ENCODE measurements around the gene WNT6.
"Not testable (repeated sequence)": the region's sequence is repeated elsewhere in the genome, so short reads cannot be mapped to it uniquely, and the experiment has no call there.

Gene WNT6

DNA sequence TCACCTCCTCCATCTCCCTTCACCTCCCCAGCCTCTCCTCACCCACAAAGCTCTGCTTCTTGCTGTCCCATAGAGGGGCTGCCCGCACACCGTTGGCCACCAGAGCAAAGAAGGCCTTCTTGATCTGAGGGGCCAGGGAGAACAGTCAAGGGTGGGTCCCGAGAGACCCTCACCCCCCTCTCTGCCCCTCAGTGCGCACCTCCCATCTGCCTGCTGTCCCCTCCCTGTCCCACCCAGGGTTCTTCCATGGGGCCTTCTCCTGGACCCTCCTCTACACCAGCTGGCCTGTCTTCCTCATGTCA, 31.2 kb upstream of the WNT6 start:
- DNase-seq (ENCODE audit: low read depth, low spot score) = no peak
- no peak overlapping the region for H3K4me3 ChIP-seq (ENCODE audit: low read length)

DNA sequence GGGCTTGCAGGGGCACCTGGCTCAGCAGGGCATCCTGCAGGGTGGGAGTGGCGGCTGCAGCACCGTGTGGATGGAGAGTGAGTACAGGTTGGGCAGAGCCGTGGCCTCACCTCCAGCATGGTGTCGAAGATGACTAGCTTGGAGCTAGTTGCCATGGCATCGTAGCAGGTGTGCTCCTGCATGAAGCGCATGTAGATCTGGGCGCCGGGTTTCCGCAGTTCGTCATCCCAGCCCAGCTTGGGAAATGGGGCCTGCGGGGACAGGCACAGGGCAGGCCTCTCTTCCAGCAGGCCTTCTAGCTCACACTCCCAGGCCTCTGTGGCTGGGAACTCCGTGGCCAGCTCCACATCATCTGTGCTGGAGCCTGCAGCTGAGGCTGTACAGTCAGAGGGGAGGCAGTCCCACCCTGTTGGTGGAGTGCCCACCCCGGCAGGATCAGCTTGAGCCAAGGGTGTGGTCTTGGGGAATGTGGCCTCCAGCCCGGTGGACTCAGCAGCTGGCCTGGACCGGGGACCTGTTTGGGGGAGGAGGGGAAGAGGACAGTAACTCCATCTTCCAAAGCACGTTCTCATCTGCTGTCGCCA, 29.6 kb upstream of the WNT6 start:
- H3K4me3 ChIP-seq (ENCODE audit: low read length) = no peak overlapping the region
- DNase-seq (ENCODE audit: low read depth, low spot score) = no peak

DNA sequence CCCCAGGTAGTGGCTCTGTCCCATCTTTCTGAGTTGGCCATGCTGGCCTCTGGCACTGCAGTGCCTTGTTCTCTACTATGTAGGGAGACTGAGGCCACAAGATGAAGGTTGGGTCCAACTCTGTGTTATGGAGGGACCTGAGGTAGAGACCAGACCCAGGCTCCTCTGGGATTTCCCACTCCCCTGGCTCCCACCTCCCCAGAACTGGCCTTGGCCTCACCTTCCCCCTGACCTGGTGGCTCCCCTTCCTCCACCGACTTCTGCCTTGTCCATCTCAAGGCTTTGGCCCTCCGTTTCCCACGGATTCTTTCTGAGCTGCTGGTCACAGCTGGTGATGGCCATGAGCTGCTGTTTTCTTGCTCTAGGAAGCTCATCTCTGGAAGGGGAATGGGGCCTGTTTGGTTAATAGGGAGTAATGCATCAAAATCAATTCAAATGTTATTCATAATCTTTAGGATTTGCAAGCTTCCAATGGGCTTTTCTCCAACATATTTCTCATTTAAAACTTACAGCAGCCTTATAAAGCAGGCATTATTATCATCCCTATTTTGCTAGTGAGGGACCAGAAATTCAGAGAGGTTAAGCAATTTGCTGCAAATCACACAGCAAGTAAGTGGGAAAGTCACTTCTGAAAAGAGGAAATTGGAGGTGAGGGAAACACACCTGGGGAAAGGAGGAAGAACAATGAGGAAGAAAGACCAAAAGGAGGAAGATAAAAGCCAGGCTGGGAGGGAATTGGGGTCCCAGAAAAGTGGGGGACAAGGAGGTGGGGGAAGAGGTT, 28.9 kb upstream of the WNT6 start:
- no peak overlapping the region for H3K4me3 ChIP-seq (ENCODE audit: low read length)
- DNase-seq (ENCODE audit: low read depth, low spot score) = no peak

DNA sequence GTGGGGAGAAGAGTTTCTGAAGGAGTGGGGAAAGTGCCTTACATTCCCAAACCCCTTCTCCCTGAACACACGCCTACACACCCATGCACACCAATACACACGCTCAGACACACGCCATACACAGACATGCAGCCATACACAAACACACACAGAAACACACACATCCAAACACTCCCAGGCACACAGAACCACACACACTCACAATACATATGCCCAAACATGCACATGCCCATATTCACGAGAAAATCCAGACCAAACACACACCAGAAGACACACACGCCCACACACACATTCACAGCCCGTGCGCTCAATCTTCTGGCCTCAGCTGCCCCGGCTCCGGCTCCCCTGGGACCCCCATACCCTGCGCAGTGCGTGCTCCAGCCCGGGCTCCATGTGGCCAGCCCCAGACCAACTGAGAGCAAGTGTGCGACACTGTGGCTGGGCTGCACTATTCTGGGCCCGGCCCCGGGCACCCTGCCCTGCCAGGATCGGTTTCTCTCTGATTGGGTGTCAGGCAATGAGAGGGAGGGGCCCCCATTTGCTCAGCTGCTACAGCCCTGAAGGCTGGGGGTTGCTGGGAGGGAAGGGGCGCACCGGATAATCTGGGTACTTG, 28.1 kb upstream of the WNT6 start, which contains the start of gene PRKAG3:
PRKAG3 (minus strand) TSS at position 426 of the 613 bp plus-strand sequence.
- DNase-seq (ENCODE audit: low read depth, low spot score) = no peak
- no peak within 1 kb of the TSS for H3K4me3 ChIP-seq (ENCODE audit: low read length)

DNA sequence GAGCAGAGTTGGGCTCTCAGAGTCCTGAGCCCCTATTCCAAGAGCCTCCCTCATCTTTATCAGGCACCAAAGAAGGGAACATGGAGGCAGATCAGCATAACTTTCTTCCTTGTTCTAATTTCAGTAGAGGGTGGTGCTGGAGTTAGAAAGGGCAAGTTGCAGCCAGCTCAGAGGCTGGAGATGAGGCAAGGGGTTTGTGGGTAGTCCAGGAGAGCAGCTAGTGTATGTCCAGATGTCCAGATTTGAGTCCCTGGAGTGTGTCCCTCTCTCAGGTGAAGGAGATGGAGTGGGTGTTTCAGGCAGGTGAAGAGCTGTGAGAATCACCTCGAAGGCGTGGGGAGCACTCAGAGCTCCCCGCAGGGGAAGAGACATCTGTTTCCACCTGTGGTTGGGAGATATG, 27.5 kb upstream of the WNT6 start:
- no peak for DNase-seq (ENCODE audit: low read depth, low spot score)
- no peak overlapping the region for H3K4me3 ChIP-seq (ENCODE audit: low read length)

DNA sequence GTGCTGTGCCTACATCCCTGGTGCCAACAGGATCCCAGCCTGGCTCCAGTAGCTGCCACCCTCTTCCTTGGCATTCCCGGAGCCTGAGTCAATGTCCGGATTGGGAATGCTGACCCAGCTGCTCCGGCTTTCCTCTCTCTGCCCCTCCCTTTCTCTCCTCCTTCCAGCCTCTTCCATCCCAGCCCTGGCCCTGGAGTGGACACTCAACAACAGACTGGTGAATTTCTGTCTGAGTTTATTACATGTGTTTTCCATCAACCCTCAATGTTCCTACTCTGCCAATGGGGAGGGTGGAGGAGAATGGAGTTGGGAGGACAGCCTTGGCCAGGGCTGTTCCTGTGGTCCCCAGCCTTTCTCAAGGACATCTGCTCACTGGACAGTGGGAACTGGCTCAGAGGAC, 27.1 kb upstream of the WNT6 start:
- no peak overlapping the region for H3K4me3 ChIP-seq (ENCODE audit: low read length)
- DNase-seq (ENCODE audit: low read depth, low spot score) = no peak

DNA sequence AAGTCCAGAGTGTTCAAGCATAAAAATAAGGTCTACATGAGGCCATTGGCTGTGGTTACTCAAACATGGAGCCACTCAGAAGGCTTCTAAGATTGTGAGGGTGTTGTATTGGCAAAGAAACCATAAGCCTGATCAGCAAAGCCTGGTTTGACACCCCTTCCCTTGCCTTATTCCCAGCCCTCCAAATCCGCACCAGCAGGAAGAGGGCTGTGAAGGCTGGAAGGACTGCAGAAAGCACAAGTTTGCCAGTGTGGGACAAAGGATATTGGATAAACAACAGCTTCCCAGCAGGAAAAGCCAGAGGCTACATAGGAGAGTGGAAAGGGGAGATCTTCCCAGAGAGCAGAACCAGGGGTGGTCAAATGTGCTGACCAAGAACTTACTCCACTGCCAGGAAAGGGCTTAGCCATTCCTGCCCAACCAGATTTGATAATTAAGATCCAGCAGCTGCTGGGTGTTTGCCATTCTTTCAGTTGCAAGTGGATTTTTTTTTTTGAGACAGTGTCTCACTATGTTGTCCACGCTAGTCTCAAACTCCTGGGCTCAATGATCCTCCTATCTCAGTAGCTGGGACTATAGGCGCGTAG, 26.5 kb upstream of the WNT6 start:
- no peak overlapping the region for H3K4me3 ChIP-seq (ENCODE audit: low read length)
- DNase-seq (ENCODE audit: low read depth, low spot score) = no peak

DNA sequence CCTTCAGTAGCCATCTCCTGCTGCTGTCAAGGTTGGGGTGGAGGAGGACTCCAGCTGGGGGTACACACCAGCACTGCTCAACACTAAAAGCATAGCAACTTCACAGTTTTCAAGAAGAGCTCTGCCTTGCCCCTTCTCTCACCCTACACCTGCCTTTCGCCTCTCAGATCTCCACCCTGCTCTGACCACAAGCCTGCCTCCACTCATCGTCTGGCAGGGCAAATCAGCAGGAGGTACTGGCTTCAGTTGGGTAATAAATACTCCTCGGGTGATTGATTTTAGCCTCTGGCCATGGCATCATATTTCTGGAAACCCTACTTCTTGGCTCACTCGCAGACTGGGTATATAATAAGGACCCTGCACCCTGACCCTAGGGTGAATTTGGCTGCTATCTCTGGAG, 24.9 kb upstream of the WNT6 start:
- DNase-seq (ENCODE audit: low read depth, low spot score) = no peak
- no peak overlapping the region for H3K4me3 ChIP-seq (ENCODE audit: low read length)

DNA sequence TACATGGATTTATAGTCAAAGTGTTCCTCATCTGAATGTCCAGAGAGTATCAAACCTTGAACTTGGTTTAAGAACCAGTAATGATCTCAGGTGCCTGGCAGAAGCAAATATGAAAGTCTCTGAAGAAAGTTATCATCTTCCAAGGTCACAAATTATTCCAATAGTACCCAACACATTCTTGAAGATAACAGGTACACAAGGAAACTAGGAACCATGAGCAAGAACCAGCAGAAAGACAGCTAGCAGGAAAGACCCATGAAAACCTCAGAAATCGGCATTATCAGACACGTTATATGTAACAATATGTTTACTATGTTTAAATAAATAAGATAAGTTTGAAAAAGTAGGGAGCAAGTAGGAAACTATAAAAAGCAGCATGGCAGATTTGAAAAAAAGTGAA, 22.1 kb upstream of the WNT6 start:
- H3K4me3 ChIP-seq (ENCODE audit: low read length) = no peak overlapping the region
- DNase-seq (ENCODE audit: low read depth, low spot score) = no peak

DNA sequence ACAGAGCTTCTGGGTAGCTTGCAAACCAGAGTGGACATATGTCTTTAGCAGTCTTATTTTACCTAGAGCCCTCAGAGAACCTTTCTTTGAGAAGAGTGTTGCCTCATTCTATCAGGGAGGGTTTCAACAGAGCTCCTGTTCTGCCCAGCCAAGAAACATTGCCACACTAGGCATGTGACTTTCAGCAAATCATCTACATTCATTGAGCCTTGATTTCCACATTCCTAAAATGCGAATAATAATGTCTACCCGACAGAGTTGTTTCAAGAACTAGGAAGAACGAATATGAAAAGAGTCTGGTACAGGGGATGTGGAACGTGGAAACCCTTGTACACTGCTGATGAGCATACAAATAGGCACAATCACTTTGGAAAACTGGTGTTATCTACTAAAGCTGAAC, 20.2 kb upstream of the WNT6 start:
- no peak overlapping the region for H3K4me3 ChIP-seq (ENCODE audit: low read length)
- DNase-seq (ENCODE audit: low read depth, low spot score) = no peak

DNA sequence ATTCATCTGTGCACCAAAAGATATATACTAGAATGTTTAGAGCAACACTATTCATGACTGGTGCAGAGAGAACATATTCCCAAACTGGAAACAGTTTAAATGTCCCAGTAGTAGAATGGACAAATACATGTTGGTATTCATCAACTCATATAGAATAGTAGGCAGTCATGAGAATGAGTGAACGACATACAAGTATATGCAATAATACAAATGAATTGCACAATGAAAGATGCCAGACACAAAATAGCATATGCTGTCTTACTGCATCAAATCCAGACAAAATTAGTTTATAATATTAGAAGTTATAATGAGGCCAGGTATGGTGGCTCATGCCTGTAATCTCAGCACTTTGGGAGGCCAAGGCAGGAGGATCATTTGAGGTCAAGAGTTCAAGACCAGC, 19.7 kb upstream of the WNT6 start:
- H3K4me3 ChIP-seq (ENCODE audit: low read length) = no peak overlapping the region
- no peak for DNase-seq (ENCODE audit: low read depth, low spot score)

DNA sequence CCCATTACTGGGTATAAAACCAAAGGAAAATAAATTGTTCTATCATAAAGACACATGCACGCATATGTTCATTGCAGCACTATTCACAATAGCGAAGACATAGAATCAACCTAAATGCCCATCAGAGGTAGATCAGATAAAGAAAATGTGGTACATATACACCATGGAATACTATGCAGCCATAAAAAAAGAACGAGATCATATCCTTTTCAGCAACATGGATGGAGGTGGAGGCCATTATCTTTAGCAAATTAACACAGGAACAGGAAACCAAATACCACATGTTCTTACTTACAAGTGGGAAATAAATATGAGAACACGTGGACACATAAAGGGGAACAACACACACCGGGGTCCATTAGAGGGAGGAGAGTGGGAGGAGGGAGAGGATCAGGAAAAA, 15.3 kb upstream of the WNT6 start:
- not testable (repeated sequence) for DNase-seq (ENCODE audit: low read depth, low spot score); H3K4me3 ChIP-seq (ENCODE audit: low read length)

DNA sequence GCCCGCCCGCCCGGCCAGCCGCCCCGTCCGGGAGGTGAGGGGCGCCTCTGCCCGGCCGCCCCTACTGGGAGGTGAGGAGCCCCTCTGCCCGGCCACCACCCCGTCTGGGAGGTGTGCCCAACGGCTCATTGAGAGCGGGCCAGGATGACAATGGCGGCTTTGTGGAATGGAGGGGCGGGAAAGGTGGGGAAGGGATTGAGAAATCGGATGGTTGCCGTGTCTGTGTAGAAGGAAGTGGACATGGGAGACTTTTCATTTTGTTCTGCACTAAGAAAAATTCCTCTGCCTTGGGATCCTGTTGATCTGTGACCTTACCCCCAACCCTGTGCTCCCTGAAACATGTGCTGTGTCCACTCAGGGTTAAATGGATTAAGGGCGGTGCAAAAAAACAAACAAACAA, 12.6 kb upstream of the WNT6 start:
- not testable (repeated sequence) for DNase-seq (ENCODE audit: low read depth, low spot score); H3K4me3 ChIP-seq (ENCODE audit: low read length)

DNA sequence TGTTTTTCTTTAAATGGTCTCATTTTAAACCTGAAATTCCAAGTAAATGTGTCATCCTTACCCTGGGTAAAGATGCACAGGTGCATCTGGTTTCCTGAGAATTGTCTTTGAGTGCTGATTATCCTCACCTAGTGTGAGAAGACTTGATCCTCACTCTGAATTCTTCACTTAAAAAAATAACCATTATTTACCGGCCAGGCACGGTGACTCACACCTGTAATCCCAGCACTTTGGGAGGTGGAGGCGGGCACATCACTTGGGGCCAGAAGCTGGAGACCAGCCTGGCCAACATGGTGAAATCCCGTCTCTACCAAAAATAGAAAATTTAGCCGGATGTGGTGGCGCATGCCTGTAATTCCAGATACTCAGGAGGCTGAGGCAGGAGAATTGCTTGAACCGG, 9.9 kb upstream of the WNT6 start:
- no peak for DNase-seq (ENCODE audit: low read depth, low spot score)
- H3K4me3 ChIP-seq (ENCODE audit: low read length) = no peak overlapping the region

DNA sequence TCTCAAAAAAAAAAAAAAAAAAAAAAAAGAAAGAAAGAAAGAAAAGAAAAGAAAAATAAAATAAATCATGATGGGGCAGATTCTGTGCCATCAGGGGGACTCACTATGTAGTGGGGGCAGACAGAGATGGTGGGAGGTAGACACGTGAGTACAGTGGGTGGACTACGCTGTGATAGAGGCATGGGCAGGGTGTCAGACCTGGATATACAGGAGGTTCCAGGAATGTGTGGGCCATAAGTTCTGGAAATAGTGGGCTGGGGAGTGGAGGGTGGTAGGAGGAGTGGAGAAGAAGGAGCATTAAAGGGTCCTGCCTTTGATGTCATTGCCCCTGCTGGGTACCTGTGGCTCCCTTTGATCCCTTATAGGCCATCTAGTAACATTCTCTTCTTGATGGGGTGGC, 8.8 kb upstream of the WNT6 start:
- no peak for DNase-seq (ENCODE audit: low read depth, low spot score)
- H3K4me3 ChIP-seq (ENCODE audit: low read length) = no peak overlapping the region

DNA sequence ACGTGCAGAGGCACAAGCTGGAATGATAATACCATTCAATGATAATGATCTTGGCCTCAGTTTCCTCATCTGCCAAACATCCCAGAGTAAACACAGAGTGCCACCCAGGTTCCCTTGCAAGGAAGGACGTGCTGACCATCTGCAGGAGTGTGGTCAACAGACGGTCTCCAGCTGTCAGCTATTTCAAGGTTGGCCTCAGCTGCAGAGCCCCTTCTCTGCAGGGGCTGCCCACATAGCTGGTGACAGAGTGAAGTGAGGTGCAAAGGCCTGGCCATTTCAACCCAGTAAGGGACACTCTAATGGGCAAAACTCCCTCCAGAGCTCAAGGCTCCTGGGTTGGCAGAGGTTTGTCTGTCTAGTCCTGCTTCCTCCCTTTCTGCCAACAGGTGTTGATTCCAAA, 8.3 kb upstream of the WNT6 start:
- no peak for DNase-seq (ENCODE audit: low read depth, low spot score)
- no peak overlapping the region for H3K4me3 ChIP-seq (ENCODE audit: low read length)

DNA sequence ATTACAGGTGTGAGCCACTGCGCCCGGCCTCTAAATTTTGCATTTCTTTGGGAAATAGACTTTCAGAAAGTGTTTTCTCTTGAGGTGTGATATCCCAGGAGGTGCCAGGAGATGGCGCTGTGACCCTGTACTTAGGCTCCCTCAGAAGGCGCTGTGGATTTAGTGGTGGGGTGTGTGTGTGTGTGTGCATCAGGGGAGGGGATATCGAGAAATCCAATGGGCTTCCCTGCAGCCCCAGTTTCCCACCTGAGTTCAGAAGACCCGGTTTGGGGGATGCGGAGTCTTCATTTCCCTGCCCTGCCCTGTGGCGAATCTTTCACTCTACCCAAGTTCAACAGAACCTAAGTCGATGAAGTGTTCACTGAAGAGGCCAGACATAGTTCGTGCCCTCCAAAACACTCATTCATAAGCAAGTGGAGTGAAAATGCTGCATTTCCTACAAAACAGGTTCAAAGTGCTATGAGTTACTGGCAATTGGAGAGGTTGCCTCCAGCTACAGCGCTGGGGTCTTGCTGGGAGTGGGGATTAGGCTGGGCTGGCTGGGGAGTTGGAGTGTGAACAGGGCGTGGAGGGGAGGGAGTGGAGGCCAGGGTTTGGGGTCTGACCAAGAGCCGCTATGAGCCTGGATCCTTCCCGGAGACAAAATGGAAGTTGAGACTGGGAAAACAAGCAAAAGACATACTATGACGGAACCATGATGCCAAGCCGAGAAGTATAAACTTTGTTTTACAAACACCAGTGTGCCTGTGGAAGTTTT, 6.5 kb upstream of the WNT6 start:
- peak; percentile 62 for DNase-seq (ENCODE audit: low read depth, low spot score)

DNA sequence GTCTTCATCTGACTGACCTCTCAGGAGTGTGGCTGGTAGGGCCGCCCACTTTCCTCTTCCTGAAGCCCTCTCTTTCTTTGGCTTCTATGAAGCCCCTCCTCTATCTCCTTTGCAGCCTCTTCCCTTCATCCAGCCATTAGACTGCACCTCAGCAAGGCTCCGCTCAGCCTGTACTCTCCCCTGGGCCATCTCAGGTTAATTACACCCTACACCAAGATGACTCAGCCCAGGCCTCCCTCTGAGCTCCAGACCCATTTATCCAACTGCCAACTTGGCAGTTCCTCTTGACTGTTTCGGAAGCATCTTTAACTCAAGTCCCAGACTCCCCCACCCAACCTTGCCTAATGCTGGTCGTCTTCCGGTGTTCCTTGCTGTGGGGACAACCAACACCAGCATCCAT, 5.8 kb upstream of the WNT6 start:
- DNase-seq (ENCODE audit: low read depth, low spot score) = no peak
- no peak overlapping the region for H3K4me3 ChIP-seq (ENCODE audit: low read length)

More for the DNA sequence above, 6.5 kb upstream of the WNT6 start:
- no peak overlapping the region for H3K4me3 ChIP-seq (ENCODE audit: low read length)

DNA sequence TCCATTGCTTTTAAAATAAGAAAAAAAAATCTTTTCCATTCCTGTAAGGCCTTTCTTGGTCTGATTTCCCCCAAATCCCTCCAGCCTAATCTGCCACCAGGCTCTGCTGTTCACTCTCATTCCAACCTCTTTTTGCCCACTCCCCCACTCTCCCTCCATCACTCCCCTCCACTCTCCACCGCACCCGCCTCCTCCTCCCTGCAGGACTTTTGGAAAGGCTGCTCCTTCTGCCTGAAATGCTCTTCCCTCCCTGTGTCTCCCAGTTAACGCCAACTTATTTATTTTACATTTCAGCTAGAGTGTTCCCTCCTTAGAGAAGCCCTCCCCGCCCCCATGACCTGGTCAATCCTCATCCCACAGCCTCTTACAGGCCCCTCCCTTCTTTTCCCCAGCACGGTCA, 4.7 kb upstream of the WNT6 start:
- DNase-seq (ENCODE audit: low read depth, low spot score) = no peak
- H3K4me3 ChIP-seq (ENCODE audit: low read length) = no peak overlapping the region

All from Jurkat, Clone E6-1 (cell line).